HG02852 (cell line): Measurements from ENCODE around the gene PLD6.
"Not testable (repeated sequence)": the region's sequence is repeated elsewhere in the genome, so short reads cannot be mapped to it uniquely, and the experiment has no call there.

Experiments
- ATAC-seq: cut with Tn5 transposase; IDR thresholded peaks from one replicate; pipeline ENCODE4 v1.9.1; 2021; ENCODE audit warnings: mild to moderate bottlenecking, moderate library complexity; ENCODE audit not compliant: unreplicated experiment

PLD6 gene

DNA sequence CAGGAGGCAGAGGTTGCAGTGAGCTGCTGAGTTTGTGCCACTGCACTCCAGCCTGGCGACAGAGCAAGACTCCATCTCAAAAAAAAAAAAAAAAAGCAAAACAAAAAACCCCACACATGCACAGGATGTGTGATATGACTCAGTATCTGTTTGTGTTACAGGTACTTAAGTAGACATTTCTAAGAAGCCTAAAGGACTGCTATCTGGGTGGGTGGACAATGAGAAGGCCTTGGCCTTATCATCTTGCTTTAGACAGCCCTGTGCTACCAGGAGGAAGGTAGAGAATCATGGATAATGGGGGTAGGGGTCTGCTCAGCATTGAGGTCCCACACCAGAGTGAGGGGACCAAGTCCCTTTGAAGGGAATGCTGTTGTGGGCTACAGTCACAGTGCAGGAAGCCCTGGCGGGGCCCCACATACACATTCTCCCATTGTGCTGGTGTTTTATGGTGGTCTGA is 26.7 kb downstream of the PLD6 start:
- peak; percentile 66 for ATAC-seq

DNA sequence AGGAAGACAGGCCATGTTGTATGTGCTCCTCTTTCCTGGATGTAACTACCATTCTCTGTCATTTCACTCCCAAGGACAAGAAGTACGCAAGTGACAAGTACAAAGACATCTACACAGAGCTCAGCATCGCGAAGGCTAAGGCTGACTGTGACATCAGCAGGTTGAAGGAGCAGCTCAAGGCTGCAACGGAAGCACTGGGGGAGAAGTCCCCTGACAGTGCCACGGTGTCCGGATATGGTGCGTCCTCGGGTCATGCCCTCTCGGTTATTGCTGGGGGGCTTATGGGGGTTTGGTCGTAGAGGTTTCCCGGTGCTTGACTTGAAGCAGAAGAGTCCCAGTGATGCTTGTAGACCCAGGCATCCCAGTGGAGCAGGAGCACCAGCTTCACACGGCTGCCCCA is 29.0 kb downstream of the PLD6 start:
- no peak for ATAC-seq

DNA sequence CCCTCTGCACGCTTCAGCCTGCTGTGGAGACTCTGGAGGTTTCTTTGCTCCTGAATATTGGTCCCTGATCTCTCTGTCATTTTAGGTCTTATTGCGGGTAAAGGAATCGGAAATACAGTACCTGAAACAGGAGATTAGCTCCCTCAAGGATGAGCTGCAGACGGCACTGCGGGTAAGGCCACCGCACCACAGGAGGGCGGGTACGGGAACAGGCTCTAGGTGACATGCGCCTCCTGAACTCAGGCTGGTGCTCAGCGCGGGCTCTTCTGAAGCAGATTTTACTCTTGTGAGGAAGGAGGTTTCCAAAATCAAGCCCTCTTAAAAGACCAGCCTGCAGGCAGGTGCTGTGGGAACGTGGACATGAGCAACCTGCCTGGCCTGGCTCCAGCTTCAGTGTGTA is 29.8 kb downstream of the PLD6 start:
- no peak for ATAC-seq

DNA sequence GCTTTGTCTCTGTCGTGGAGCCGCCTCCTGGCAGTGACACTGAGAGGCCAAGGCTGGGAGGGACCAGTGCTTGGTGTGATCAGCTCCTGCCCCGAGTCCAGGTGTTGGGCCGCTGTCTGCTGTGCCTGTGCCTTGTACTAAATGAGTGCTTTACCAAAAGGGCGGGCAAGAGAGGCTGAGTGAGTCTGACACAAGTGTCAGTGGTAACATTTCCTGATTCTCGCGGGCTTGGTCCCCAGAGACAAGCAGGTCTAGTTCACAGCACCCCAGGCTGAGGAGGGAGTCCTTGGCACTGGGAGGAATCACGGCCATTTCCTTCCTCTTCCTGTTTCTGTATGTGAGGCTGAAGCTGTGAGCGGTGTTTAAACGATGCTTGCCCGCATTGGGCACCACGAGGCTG is 30.2 kb downstream of the PLD6 start:
- no peak for ATAC-seq

- ATAC-seq = no peak
Measured at GRCh38 chr17:17175340-17175739, 30.8 kb downstream of the PLD6 start.

GRCh38 chr17:17173921-17174320 is 32.2 kb downstream of the PLD6 start:
- no peak for ATAC-seq

- no peak for ATAC-seq
Measured at GRCh38 chr17:17172990-17173389, 33.1 kb downstream of the PLD6 start.

DNA sequence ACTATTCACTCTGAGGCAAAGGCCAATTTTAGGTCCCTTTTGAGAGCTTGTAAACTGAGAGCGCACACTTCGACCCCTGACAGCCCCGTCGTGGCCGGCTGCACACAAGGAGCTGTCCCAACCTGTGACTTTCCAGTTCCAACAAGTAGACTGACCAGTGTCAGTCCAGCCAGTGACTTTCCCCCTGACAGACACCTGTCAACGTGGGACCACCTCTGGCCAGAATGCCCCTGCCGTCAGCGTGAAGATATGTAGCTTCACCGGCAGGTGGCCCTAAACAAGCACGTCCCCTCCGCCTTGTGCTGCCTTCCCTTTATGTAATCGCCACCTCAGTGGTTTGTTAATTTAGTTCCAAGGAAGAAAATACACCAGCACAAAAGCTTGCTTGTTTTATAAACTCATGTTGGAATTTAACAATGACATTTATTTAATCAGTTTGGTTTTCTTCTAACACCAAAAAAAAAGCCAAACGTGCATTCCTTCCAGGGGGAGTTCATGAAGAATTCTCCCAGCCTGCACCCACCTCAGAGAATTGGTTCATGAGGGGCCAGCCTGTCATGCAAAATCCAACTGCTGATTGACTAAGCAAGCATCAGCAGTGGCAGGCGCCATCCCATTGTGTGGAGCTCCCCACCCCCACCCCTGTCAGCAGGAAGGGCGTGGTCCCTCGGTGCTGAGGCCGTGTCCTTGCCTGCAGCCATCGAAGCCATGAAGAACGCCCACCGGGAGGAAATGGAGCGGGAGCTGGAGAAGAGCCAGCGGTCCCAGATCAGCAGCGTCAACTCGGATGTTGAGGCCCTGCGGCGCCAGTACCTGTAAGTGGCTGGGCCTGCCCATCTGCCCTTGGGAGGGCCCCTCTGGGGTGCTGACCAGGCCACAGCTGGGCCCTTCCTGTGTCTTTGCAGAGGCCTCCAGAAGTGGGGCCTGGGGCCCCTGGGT is 33.9 kb downstream of the PLD6 start:
- no peak for ATAC-seq

DNA sequence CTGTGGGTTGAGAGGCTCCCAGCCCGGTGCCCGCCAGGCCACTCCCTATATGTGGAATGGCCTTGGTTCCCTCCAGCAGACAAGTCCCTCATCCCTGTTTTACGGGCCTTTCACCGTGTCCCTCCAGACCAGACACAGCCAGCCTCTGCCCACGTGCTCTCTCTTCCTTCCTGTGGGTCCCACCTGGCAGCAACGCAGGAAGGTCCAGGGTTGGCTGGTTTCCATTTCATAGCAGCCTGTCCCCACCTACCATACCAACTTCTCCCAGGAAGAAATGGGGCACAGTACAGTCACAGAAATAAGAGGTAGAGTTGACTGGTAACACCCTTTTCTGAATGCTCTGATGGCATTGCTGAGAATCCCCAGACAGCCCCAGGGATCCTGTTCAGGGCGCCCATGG is 34.9 kb downstream of the PLD6 start:
- ATAC-seq = no peak

- no peak for ATAC-seq
Measured at GRCh38 chr17:17170346-17170985, 35.7 kb downstream of the PLD6 start.

DNA sequence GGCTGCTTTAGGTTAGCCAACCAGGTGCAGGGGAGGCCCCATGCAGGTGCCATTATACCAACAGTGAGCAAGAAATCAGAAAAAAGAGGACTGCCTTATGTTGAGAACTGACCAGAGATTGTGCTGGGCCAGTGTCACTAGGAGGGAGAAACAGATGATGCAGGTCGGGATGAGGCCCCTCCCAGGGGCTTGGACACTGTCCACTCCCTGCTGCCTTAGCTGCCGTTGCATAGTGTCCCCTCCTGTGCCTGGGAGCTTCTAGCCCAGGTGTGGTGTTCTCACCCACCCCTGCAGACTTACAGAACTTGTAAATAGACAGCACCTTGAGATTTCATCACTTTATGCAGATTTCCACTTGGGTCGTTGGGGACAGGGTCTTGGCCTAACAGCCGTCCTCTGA is 36.7 kb downstream of the PLD6 start:
- no peak for ATAC-seq

DNA sequence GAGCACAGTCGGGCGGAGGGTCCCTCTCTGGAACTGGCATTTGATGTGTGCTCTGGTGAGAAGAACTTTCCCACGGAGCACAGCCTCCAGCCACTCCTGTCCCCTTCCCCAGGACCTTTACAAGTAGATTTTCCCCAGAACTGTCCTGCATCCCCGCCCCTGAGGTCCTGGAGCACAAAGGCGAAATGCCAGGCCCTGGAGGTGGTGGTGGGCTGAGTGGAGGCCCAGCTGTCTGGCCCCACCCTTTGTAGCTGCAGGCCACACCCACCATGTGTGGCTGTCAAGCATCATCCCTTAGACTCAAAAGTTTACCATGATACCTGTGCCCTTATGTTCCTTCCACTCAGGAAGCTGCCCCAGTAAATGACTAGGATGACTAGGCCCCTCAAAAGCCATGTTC is 37.7 kb downstream of the PLD6 start:
- no peak for ATAC-seq

DNA sequence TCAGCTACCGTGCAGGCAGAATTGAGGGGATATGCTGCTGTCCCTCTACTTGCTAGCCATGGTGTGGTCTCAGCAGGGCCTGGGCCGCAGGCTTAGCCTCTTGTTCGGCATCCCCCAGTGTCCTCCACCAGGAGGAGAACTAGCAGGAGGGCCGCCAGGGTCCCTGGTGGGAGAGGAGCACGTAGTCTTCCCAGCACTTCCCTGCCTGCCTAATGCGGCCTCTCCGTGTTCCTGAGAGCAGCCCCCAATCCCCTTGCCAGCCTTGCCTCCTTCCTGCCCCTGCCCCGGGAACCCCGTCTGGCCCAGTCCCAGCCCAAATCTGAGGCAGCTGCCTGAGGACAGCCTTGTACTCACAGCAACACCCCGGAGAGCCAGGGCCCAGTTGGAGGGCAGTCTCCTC is 38.1 kb downstream of the PLD6 start:
- ATAC-seq = no peak

DNA sequence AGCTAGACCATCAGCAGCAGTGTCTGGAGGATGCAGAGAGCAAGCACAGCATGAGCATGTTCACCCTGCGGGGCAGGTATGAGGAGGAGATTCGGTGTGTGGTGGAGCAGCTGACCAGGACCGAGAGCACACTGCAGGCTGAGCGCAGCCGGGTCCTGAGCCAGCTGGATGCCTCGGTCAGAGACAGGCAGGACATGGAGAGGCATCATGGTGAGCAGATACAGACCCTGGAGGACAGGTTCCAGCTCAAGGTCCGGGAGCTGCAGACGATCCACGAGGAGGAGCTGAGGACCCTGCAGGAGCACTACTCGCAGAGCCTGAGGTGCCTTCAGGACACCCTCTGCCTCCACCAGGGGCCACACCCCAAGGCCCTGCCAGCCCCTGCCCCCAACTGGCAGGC is 38.8 kb downstream of the PLD6 start:
- ATAC-seq = no peak

- ATAC-seq = no peak
Measured at GRCh38 chr17:17166446-17166845, 39.7 kb downstream of the PLD6 start.

DNA sequence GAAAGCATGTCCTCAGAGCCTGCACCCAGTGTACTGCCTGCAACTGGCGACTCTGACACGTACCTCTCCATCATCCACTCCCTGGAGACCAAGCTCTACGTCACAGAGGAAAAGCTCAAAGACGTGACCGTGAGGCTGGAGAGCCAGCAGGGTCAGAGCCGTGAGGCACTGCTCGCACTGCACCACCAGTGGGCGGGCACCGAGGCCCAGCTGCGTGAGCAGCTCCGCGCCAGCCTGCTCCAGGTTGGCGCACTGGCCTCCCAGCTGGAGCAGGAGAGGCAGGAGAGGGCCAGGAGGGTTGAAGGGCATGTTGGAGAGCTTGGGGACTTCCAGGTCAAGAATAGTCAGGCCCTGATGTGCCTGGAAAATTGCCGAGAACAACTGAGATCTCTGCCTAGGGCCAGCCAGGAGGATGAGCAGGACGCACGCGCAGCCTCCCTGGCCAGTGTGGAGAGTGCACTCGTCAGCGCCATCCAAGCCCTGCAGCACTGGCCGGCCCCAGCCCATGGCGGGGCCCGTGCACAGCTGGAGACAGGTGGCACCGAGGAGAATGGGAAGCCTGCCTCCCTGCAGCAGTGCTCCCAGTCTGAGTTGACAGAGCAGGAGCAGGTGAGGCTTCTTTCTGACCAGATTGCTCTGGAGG is 40.3 kb downstream of the PLD6 start:
- ATAC-seq = no peak

DNA sequence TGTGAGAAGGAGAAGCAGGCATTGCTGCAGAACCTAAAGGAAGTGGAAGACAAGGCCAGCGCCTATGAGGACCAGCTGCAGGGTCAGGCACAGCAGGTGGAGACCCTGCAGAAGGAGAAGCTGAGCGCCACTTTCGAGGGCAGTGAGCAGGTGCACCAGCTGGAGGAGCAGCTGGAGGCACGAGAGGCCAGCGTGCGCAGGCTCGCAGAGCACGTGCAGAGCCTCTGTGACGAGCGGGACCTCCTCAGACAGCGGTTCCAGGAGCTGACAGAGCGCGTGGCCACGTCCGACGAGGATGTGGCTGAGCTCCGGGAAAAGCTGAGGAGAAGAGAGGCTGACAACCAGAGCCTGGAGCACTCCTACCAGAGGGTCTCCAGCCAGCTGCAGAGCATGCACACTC is 41.5 kb downstream of the PLD6 start:
- ATAC-seq = no peak

DNA sequence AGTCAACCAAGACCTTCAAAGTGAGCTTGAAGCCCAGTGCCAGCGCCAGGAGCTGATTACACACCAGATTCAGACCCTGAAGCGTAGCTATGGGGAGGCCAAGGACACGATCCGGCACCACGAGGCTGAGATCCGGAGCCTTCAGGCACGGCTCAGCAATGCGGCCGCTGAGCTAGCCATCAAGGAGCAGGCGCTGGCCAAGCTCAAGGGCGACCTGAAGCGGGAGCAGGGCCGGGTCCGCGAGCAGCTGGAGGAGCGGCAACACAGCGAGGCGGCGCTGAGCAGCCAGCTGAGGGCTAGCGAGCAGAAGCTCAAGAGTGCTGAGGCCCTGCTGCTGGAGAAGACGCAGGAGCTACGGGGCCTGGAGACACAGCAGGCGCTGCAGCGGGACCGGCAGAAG is 42.0 kb downstream of the PLD6 start:
- no peak for ATAC-seq

DNA sequence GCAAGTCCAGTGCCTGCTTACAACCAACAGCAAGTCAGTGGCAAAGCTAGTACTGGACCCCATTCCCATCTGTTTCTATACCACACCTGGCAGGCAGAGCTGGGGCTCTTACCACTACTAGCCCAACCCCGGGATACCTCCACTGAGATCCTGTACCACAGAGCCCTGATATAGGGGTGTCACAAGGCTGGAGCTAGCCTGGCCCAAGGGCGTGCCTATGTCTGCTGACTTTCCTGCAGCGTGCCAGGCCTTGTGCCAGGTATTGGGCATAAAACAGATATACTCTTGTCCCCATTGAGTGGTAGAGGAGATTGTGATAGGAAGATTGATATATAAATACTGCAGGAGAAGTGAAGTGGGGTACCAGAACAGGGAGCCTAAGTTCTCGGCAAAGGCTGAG is 44.4 kb downstream of the PLD6 start:
- no peak for ATAC-seq

DNA sequence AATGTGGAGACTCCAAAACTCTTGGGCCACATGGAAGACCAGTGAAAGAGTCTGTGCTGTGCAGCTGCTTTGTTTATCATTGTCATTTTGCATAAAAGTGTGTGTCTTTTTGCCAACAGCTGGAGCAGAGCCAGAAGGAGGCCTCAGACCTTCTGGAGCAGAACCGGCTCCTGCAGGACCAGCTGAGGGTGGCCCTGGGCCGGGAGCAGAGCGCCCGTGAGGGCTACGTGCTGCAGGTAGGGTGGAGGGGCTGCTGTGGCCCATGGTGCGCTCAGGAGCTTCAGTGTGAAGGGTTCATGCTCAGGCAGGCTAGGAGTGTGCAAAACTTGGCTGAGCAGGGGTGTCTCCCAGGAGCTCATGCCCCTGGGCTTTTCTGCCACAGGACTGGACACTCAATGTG is 45.0 kb downstream of the PLD6 start:
- ATAC-seq = no peak

- no peak for ATAC-seq
Measured at GRCh38 chr17:17159571-17159970, 46.6 kb downstream of the PLD6 start.

GRCh38 chr17:17158506-17158905 is 47.6 kb downstream of the PLD6 start:
- ATAC-seq = not testable (repeated sequence)
